Choroid plexus epithelial cell (primary cell): ENCODE data around the gene CCDC9B.

ENCODE experiments used
- DNase-seq: peaks from one replicate; pipeline ENCODE4 v3.0.0-alpha.2; 2010; ENCODE audit warnings: low read depth
- H3K4me3 ChIP-seq: 2 replicates; pipeline ENCODE4 v1.5.1; 2011; ENCODE audit warnings: low read depth, mild to moderate bottlenecking, control low read depth, low read length, moderate library complexity
- TF ChIP-seq, protein P1 (sequence below): conservative IDR thresholded peaks from 2 replicates; pipeline ENCODE4 v1.5.1; 2011; ENCODE audit warnings: low read depth, mild to moderate bottlenecking, control low read depth, inconsistent platforms, low read length, moderate library complexity

The CCDC9B gene

DNA sequence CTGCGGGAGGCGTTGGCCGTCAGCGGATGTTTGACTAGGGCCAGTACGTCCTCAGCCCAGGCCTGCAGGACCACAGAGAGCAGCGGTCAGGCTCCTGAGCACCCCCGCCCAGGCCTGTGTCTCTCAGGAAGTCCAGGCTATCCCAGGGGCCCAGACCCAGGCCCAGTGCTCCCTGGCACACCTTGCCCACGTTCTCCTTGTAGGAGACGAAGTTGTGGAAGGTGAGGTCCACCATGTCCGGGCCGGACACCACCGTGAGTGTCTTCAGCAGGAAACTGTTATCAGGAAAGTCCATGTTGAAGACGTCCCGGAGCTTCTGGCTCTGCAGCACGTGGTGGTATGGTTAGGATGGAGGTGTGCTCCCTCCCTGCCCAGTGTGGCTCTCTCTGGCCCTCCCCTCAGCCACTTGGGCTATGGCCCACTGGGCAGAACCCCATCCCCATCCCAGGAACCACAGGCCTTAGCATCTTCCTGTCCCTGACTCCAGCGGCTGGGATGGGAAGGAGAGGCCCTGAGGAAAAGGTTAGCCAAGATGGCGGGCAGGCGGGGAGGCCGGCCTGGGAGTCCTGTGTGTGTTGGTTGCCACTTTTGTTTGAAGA, 38.4 kb downstream of the CCDC9B start:
- TF ChIP-seq, protein P1, sequence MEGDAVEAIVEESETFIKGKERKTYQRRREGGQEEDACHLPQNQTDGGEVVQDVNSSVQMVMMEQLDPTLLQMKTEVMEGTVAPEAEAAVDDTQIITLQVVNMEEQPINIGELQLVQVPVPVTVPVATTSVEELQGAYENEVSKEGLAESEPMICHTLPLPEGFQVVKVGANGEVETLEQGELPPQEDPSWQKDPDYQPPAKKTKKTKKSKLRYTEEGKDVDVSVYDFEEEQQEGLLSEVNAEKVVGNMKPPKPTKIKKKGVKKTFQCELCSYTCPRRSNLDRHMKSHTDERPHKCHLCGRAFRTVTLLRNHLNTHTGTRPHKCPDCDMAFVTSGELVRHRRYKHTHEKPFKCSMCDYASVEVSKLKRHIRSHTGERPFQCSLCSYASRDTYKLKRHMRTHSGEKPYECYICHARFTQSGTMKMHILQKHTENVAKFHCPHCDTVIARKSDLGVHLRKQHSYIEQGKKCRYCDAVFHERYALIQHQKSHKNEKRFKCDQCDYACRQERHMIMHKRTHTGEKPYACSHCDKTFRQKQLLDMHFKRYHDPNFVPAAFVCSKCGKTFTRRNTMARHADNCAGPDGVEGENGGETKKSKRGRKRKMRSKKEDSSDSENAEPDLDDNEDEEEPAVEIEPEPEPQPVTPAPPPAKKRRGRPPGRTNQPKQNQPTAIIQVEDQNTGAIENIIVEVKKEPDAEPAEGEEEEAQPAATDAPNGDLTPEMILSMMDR: no peak
- DNase-seq: no peak
- H3K4me3 ChIP-seq: no peak overlapping the region

DNA sequence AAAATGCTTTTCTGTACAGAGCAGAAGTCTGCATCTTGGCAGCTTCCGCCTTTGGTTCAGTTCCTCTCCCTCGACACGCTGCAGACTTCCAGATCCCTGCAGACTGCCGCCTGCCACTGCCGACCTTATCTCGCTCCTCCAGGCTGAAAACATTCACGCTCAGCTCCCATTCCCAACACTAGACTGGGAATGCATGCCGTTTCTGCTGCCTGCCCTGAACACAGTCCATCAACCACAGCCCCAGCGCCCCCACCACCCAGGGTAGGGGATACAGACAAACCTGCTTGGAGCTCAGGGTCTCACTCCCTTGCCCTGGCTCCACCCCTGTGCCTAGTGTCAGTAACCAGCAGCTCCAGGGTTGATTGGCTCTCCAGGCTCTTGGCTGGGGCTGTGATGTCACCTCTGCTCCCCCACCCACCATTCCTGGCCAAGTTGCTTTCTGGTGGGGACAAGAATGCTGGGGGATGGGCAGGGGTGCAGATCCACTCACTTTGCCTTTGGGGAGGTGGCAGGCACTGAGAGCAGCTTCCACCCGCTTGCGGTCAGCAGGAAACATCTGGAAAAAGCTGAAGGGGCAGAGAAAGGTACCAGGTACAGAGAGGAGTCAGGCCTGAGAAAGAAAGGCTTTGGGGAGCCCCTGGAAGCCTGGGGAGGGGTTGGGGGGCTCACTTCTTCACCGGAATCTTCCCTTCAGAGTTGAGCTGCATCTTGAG, 39.1 kb downstream of the CCDC9B start:
- H3K4me3 ChIP-seq: no peak overlapping the region
- TF ChIP-seq, protein P1: no peak
- no peak for DNase-seq

DNA sequence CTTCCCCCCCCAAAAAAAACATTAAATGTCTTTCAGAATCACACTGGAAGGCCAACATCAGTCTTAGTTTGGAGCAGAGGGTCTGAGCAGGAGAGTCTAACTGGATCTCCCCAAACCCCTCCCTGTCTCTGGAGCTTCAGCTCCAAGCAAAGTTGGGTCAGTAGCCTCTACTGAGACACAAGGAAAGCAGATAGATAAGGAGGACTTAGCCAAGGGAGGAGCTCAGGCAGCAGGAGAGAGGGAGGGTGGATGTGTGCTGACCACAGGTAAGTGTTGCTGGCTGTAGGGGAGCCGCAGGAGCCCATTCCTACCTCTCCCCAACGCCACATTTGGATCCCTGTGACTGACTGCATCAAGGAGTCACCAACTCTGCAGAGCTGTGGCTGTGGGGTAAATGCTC, 40.0 kb downstream of the CCDC9B start:
- no peak for DNase-seq
- no peak overlapping the region for H3K4me3 ChIP-seq
- TF ChIP-seq, protein P1: no peak

DNA sequence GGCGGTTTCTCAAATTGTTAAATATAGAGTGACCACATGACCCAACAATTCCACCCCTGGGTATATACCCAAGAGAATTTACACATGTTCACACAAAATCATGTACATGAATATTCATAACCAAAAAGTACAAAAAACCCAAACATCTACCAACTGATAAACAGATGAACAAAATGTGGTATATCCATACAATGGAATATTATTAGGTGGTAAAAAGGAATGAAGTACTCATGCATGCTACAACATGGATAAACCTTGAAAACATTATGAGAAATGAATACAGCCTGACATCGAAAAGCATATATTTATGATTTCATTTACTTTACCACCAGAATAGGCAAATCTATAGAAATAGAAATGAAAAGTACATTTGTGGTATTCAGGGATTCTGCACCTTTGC, 40.4 kb downstream of the CCDC9B start:
- TF ChIP-seq, protein P1: no peak
- no peak for DNase-seq
- no peak overlapping the region for H3K4me3 ChIP-seq

DNA sequence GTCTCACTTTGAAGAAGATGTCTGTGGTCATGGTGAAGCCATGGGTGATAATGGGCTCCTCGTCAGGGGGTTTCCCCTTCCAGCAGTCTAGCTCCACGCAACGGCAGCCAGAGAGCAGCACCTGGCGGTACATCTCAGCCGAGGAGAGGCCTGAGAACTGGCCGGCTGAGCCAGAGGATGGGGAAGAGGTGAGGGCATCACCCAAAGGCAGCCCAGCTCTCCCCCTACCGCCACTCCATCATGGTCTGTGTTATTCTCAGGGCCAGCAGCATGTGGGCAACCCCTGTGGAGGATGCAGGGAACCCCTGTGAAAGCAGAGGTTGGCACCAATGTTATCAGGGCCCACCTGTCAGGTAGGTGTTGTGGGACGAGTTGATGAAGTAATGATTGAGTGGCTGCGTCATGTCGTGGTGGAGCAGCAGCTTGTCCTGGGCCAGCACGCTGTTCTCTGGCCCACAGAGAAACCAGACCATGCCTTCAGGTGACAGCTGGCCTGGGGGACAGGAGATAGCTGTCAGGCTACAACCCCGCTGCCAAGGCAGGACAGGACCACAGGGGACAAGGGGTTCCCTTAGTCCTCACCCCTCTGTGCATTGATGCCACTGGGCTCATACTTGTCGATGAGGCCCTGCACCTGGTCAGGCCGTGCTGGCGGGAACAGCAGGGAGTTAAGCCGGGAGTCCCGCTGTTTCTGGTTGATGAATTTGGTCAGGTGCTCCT, 42.4 kb downstream of the CCDC9B start:
- H3K4me3 ChIP-seq: no peak overlapping the region
- TF ChIP-seq, protein P1: no peak
- no peak for DNase-seq

DNA sequence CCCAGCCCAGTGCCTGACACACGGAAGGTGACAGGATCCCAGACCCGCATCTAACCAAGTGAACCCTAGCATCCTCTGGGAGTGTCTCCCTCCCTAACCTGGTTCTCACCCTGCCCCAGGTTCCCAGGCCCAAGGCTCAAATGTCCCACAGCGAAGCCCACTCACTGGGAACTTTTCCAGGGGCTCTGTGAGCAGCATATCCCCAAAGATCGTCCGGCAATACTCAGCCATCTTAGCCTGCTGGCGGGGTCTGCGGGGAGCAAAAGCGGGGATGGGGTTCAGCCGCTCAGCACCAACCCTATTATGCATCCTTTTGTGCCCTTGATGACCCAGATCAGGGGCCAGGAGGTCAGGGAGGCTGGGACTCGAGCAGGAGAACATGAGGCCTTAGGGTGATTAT, 43.4 kb downstream of the CCDC9B start:
- TF ChIP-seq, protein P1: no peak
- DNase-seq: no peak

More for the DNA sequence above, 43.4 kb downstream of the CCDC9B start:
- no peak overlapping the region for H3K4me3 ChIP-seq
